SW 1271 (cell line): Measurements from ENCODE around the gene POLD2.

Source experiments
- DNase-seq, 2 experiments: peaks; one replicate each; lab custom pipeline; 2025; lab: John Stamatoyannopoulos, UW

The POLD2 gene

GRCh38 chr7:44064791-44065430, 58.4 kb downstream of the POLD2 start:
- no peak for DNase-seq
